ENCODE measurements around the gene TMEM221. TPM values are rescaled to one million over a fixed set of nuclear protein-coding genes. Genes with fewer than 3 reads are reported as not detected.

Gene TMEM221
- total RNA-seq, 1 donor from 2014 or later = not detected

GRCh38 chr19:17454576-17455071, 6.2 kb upstream of the TMEM221 start:
- no peak for DNase-seq (ENCODE audit: missing footprints)
- ATAC-seq = no peak
- intact Hi-C loops (cut with DNase I) = loop anchor here (5.0 to 10.0 kb wide), 2 partner anchors 310 to 403 kb away; partner anchors contain the start of gene RPL18A

DNA sequence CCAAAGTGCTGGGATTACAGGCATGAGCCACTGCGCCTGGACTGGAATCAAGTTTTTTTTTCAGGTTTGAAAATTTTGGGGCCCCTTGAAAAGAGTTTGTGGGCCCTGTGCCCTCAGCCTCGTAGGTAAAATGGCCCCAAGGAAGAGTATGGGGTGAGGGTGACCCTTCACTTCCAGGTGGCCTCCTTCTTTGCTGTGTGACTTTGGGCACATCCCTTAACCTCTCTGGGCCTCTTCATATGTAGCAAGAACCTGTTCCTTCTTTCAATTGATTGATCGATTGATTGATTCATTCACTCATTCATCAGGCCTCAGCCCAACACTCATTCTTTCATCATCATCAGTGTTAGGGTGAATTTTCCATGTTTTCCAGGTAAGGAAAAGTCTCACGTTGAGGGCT, 3.4 kb upstream of the TMEM221 start:
- intact Hi-C loops (cut with DNase I) = loop anchor here (5.0 to 10.0 kb wide), 2 partner anchors 313 to 405 kb away; partner anchors contain the start of gene RPL18A
- no peak for DNase-seq (ENCODE audit: missing footprints)
- ATAC-seq = no peak

DNA sequence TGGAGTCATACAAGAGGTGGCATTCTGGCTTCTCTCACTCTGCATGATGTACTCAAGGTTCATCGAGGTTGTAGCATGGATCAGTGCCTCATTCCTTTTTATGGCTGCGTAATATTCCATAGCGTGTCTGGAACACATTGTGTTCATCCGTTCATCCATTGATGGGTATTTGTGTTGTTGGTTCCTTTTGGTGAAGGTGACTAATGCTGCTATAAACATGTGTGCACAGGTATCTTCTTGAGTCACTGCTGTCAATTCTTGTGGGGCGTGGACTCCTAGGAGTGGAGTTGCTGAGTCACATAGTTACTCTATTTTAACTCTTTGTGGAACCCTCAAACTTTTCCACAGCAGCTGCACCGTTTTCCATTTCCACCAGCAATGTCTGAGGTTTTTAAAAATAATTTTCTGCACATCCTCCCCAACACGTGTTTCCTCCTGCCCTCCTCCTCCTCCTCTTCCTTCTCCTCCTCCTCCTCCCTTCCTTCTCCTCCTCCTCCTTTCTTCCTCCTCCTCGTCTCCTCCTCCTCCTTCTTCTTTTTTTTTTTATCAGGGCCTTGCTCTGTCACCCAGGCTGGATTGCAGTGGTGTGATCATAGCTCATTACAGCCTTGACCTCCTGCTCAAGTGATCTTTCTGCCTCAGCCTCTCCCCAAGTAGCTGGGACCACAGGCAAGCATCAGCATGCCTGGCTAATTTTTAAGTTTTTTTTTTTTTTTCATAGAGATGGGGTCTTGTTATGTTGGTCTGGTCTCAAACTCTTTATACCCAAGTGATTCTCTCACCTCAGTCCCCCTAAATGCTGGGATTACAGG, 2.0 kb upstream of the TMEM221 start:
- ATAC-seq (no peak), DNase-seq (ENCODE audit: missing footprints) (no peak)
- intact Hi-C loops (cut with DNase I) = loop anchor here (5.0 to 10.0 kb wide), 2 partner anchors 314 to 407 kb away; partner anchors contain the start of gene RPL18A

DNA sequence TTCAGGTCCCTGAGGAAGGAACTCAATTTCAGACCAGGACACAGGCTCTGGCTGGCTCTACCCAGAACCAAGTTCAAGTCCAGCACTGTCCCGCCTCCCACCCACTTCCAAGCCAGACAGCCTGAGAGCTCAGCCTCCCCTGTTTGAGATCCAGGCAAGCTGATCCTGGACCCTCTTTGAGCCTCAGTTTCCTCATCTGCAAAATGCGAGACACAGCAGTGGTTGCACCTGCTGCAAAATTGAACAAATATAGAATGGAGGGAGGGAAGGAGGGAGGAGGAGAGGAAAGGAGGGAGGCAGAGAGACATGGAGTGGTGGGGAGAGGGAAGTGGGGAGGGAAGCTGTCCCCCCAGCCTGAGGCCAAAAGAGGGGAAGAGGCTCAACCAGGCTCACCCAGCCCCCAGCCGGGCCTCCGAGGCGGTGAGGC, 751 bp downstream of the TMEM221 start:
- DNase-seq (ENCODE audit: missing footprints) (no peak), ATAC-seq (no peak)
- intact Hi-C loops (cut with DNase I) = no loop called here

- intact Hi-C loops (cut with DNase I) = no loop called here
- ATAC-seq = no peak
- DNase-seq (ENCODE audit: missing footprints) = no peak
These were observed 2.8 kb downstream of the TMEM221 start for GRCh38 chr19:17445526-17446165.

GRCh38 chr19:17441241-17442021, 7.0 kb downstream of the TMEM221 start:
- intact Hi-C loops (cut with DNase I) = no loop called here
- DNase-seq (ENCODE audit: missing footprints) (no peak), ATAC-seq (no peak)

- no peak for ATAC-seq
These were observed 11.6 kb downstream of the TMEM221 start for GRCh38 chr19:17436874-17437267.

DNA sequence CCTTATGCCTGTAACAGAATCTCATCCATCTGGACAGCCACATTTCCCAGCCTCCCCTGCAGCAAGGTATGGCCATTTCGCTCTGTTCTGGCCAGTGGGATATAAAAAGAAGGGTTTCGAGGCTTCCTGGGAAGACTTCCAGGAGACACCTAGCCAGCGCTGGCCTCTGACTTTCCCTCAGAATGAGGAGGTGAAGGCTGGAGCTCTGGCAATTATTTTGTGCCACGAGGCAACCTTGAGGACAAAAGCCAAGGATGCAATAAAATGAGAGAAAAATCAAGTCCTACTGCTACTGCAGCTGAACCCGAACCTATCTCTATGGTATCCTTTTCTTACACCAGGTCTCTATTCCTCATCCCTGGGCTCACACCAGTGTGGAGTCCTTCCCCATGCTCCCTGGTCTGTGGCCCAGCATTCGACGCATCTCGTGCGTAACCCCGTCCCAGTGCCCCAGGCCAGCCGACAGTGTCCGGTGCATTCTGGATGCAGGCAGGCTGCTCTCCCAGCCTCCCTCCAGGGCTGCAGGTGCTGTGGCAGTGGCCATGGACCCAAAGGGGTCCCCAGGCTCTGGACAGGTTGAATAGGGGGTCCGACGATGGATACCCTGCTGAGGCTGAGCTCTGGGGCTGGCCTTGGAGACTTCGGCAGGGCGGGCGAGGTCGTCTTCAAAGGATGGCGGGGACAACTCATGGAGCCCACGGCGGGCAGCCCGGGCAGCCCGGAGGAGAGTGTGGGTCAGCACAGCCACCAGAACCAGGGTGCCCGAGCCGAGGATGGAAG, 12.2 kb downstream of the TMEM221 start:
- intact Hi-C loops (cut with DNase I) = no loop called here
- DNase-seq (ENCODE audit: missing footprints) (no peak), ATAC-seq (no peak)

More at GRCh38 chr19:17436874-17437267, 11.6 kb downstream of the TMEM221 start:
- intact Hi-C loops (cut with DNase I) = no loop called here
- no peak for DNase-seq (ENCODE audit: missing footprints)

DNA sequence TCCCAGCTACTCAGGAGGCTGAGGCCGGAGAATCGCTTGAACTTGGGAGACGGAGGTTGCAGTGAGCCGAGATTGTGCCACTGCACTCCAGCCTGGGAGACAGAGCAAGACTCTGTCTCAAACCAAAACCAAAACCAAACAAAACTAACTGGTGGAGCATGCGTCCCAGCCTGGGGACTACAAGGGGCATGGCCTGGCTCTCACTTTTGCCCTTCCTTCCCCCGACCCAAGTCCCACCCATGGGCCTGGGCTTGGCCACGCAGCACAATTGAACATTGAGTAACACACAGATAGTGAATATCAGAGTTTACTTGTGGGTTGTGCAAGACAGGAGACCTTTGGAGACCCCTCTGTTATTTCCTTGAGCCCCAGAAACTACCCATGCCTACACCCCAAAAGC, 13.2 kb downstream of the TMEM221 start:
- intact Hi-C loops (cut with DNase I) = no loop called here
- no peak for ATAC-seq
- no peak for DNase-seq (ENCODE audit: missing footprints)

- DNase-seq (ENCODE audit: missing footprints) = no peak
These were observed 17.1 kb downstream of the TMEM221 start for GRCh38 chr19:17431417-17431816.

GRCh38 chr19:17429641-17430113, 18.8 kb downstream of the TMEM221 start:
- no peak for DNase-seq (ENCODE audit: missing footprints)

More at GRCh38 chr19:17431417-17431816, 17.1 kb downstream of the TMEM221 start:
- intact Hi-C loops (cut with DNase I) = no loop called here
- no peak for ATAC-seq

DNA sequence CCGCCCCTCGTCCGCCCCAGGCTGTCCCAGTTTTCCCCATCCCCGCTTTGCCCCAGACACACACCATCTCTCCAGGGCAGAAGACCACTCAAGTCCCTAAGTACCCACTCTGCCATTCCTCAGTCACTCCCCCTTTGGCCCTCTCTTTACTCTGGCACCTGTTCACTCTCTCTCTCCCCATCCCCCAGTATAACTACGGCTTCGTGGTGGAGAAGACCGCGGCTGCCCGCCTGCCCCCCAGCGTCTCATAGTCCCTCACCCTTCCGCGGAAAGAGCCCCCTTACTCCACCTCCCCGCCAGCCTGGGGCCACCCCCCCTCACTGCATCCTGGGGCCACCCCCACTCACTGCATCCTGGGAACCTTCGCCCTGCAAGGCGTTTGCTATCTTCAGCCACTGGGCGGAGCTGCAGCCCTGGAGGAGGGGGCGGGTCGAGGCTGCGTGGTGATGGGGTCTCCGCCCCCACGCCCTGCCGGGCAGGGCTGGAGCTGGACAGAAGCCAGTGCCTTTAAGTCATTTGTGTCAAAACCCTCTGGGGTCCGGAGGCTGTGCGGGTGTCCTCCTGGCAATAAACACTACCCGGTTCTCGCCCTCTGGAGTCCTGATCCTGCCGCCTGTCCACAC, 23.6 kb downstream of the TMEM221 start:
- DNase-seq (ENCODE audit: missing footprints) (no peak), ATAC-seq (no peak)
- intact Hi-C loops (cut with DNase I) = loop anchor here (5.0 kb wide), 1 partner anchor 42 kb away; no protein-coding TSS in a partner anchor

More at GRCh38 chr19:17429641-17430113, 18.8 kb downstream of the TMEM221 start:
- intact Hi-C loops (cut with DNase I) = no loop called here
- no peak for ATAC-seq

DNA sequence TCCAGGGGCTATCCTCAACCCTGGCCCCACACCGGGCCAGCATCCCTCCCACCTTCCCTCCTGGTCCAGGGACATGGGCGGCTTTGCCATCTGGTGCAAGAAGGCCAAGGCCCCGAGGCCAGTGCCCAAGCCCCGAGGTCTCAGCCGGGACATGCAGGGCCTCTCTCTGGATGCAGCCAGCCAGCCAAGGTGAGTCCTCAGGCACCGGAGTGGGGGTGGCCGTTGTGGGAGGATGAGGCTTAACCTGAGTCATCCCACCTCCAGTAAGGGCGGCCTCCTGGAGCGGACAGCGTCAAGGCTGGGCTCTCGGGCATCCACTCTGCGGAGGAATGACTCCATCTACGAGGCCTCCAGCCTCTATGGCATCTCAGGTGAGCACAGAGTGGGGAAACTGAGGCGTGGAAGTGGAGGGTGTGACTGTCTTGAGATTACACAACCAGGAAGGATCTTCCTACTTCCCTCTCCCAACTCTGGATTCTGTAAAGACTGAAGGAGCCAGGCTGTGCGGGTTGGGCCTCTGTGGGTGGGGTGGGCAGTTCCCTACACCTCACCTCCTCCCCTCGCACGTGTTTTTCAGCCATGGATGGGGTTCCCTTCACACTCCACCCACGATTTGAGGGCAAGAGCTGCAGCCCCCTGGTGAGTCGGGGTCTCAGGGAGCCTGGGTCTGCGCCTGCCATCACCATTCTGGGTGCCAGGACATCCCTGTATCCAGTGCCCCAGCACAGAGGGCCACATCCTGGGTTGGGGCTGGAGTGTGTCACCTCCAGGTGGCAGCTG, 24.8 kb downstream of the TMEM221 start:
- intact Hi-C loops (cut with DNase I) = loop anchor here (5.0 kb wide), 1 partner anchor 44 kb away; no protein-coding TSS in a partner anchor
- no peak for DNase-seq (ENCODE audit: missing footprints)
- ATAC-seq = no peak

DNA sequence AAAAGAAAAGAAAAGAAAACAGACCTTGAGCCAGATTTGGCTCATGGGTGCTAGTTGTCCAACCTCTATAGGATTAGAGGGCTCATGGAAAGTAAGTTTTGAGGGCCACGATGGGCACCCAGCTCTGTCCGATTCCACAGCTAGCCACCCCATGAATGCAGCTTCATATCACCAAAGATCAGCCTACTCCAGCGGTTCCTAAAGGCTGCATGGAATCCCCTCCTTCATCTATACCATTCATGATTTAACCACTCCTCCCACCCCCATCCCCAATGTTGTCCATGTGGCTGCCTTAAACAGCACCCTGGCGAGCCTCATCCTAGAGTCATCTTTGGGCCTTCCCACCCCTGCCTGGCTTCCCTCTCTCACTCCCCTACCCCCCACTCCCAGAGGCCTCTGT, 26.5 kb downstream of the TMEM221 start:
- ATAC-seq (no peak), DNase-seq (ENCODE audit: missing footprints) (no peak)
- intact Hi-C loops (cut with DNase I) = loop anchor here (5.0 kb wide), 1 partner anchor 45 kb away; no protein-coding TSS in a partner anchor

GRCh38 chr19:17420475-17420924, 28.0 kb downstream of the TMEM221 start:
- intact Hi-C loops (cut with DNase I) = loop anchor here (5.0 kb wide), 1 partner anchor 47 kb away; no protein-coding TSS in a partner anchor
- ATAC-seq (peak; percentile 17), DNase-seq (ENCODE audit: missing footprints) (no peak)

- ATAC-seq = peak; percentile 99
- DNase-seq (ENCODE audit: missing footprints) = peak; percentile 99
- intact Hi-C loops (cut with DNase I) = loop anchor here (5.0 kb wide), 1 partner anchor 47 kb away; no protein-coding TSS in a partner anchor
These were observed 28.6 kb downstream of the TMEM221 start, which contains the start of gene MVB12A for GRCh38 chr19:17419621-17420474. Gene MVB12A (plus strand): TSS chr19:17420047. CDS start chr19:17420136, 89 bp downstream.
